B cell (primary cell): ENCODE results near the gene KDM4D. TPM values are rescaled to one million over a fixed set of nuclear protein-coding genes. Genes with fewer than 3 reads are reported as not detected.

Experiments
- ATAC-seq: fragments of 200-7000 bp; cut with Tn5 transposase; one replicate; pipeline ENCODE4 v1.10.0; 2021; ENCODE audit warnings: low read depth, mild to moderate bottlenecking, moderate number of reproducible peaks, moderate library complexity
- CTCF ChIA-PET: fragments of 350-600 bp; sonication (Branson Sonifier 250); formaldehyde crosslinking; loops from one replicate; lab custom pipeline; 2021; ENCODE audit warnings: antibody characterized with exemption, inconsistent platforms; lab: Charles Lee
- POLR2A ChIA-PET: fragments of 350-600 bp; sonication (Branson Sonifier 250); formaldehyde crosslinking; loops from one replicate; lab custom pipeline; 2021; ENCODE audit warnings: antibody characterized with exemption; lab: Charles Lee
- DNase-seq: peaks from one replicate; pipeline ENCODE4 v3.0.0; 2013
- H2AFZ ChIP-seq: 2 replicates; pipeline ENCODE4 v1.6.1; 2012; ENCODE audit warnings: mild to moderate bottlenecking, low read depth, low read length; ENCODE audit not compliant: insufficient read depth, poor library complexity, severe bottlenecking
- H3K27ac ChIP-seq, 2 donors: 1 replicate in 1 of 2; 2 replicates in 1 of 2; pipeline ENCODE4 v1.5.1; 2012 to 2013; ENCODE audit warnings: low read length in 2 of 2, mild to moderate bottlenecking in 2 of 2, moderate library complexity in 1 of 2
- H3K27me3 ChIP-seq, 4 experiments: fragments of 200-600 bp in 1 of 4; sonication (generic) in 1 of 4; replicated peaks in 1 of 4; 1 replicate in 2 of 4; 2 replicates in 2 of 4; pipeline versions ENCODE4 v1.6.1 to v1.7.0; 2013 to 2016; ENCODE audit warnings: low read length in 3 of 4, mild to moderate bottlenecking in 2 of 4, mixed read lengths in 1 of 4, moderate library complexity in 1 of 4; ENCODE audit not compliant: insufficient read depth in 4 of 4, control insufficient read depth in 3 of 4; ENCODE audit errors: control extremely low read depth in 1 of 4
- H3K36me3 ChIP-seq, 2 experiments: replicated peaks in 1 of 2; 1 replicate in 1 of 2; 2 replicates in 1 of 2; pipeline versions ENCODE4 v1.6.1 to v1.7.1; 2013; ENCODE audit warnings: low read length in 1 of 2; ENCODE audit not compliant: insufficient read depth in 2 of 2, control insufficient read depth in 1 of 2; ENCODE audit errors: control extremely low read depth in 1 of 2, extremely low read depth in 1 of 2
- H3K4me1 ChIP-seq, 2 donors: fragments of 200-600 bp in 1 of 2; sonication (generic) in 1 of 2; 1 replicate in 1 of 2; 2 replicates in 1 of 2; pipeline versions ENCODE4 v1.5.1 to v1.6.1; 2013 to 2017; ENCODE audit warnings: low read length in 2 of 2; ENCODE audit not compliant: control insufficient read depth in 2 of 2, insufficient read depth in 2 of 2
- H3K4me2 ChIP-seq: replicated peaks from 2 replicates; pipeline ENCODE3; 2012; ENCODE audit warnings: mild to moderate bottlenecking, low read depth, low read length; ENCODE audit not compliant: poor library complexity, severe bottlenecking
- H3K4me3 ChIP-seq, 5 experiments: fragments of 200-600 bp in 1 of 5; sonication (generic) in 1 of 5; 1 replicate in 3 of 5; 2 replicates in 2 of 5; pipeline versions ENCODE4 v1.5.1 to v1.7.0; 2011 to 2016; ENCODE audit warnings: low read length in 4 of 5, mild to moderate bottlenecking in 4 of 5, low read depth in 2 of 5, control low read depth in 1 of 5, moderate library complexity in 1 of 5; ENCODE audit not compliant: insufficient read depth in 1 of 5; ENCODE audit errors: control extremely low read depth in 1 of 5, extremely low read depth in 1 of 5
- H3K79me2 ChIP-seq: fragments of 200-600 bp; sonication (generic); one replicate; pipeline ENCODE4 v1.6.0; 2016; ENCODE audit warnings: low read length; ENCODE audit not compliant: control insufficient read depth, insufficient read depth
- H3K9ac ChIP-seq: fragments of 200-600 bp; sonication (generic); 2 replicates; pipeline ENCODE4 v1.6.1; 2017; ENCODE audit warnings: mild to moderate bottlenecking, low read length, moderate library complexity
- H3K9me3 ChIP-seq, 3 donors: one replicate each; pipeline versions ENCODE4 v1.6.1 to v1.7.1; 2013; ENCODE audit warnings: low read length in 2 of 3; ENCODE audit not compliant: control insufficient read depth in 2 of 3, insufficient read depth in 1 of 3; ENCODE audit errors: control extremely low read depth in 1 of 3
- H4K20me1 ChIP-seq: 2 replicates; pipeline ENCODE4 v1.6.0; 2012; ENCODE audit warnings: mild to moderate bottlenecking, low read length; ENCODE audit not compliant: insufficient read depth, control insufficient read depth, poor library complexity, severe bottlenecking
- H3K27ac Mint-ChIP-seq: one replicate; pipeline ENCODE4 v1.8.0; 2021; ENCODE audit warnings: mixed read lengths
- H3K27me3 Mint-ChIP-seq: one replicate; pipeline ENCODE4 v1.8.0; 2021; ENCODE audit warnings: mixed read lengths
- H3K4me1 Mint-ChIP-seq: one replicate; pipeline ENCODE4 v1.8.0; 2021; ENCODE audit warnings: mixed read lengths
- H3K4me3 Mint-ChIP-seq: one replicate; pipeline ENCODE4 v1.8.0; 2021; ENCODE audit warnings: mixed read lengths
- H3K9me3 Mint-ChIP-seq: one replicate; pipeline ENCODE4 v1.8.0; 2022; ENCODE audit warnings: mixed read lengths; ENCODE audit not compliant: insufficient read depth
- CTCF ChIP-seq: fragments of 200-600 bp; IDR thresholded peaks from one replicate; pipeline ENCODE4 v1.8.0; 2022; ENCODE audit warnings: antibody characterized with exemption, mild to moderate bottlenecking
- EZH2 ChIP-seq: IDR thresholded peaks from 2 replicates; pipeline ENCODE4 v1.6.1; 2012; ENCODE audit warnings: borderline replicate concordance, low read depth, mild to moderate bottlenecking, moderate library complexity, low read length; ENCODE audit not compliant: insufficient read depth, poor library complexity, severe bottlenecking
- WGBS: methylation state at CpG from one replicate; pipeline ENCODE4 v1.1.5; 2013; ENCODE audit warnings: missing lambda C conversion rate; ENCODE audit not compliant: insufficient coverage; 5-methylcytosine and 5-hydroxymethylcytosine counted together
- intact Hi-C: fragments of 100-400 bp; cut with micrococcal nuclease; formaldehyde crosslinking; loops from one replicate; pipeline ENCODE4 v1.10.0; 2022
- polyA plus RNA-seq: library from polyadenylated mRNA; depleted of rRNA; stranded (reverse); fragments of >200 nt; gene quantifications from 2 replicates; pipeline ENCODE4 v1.2.3, GENCODE V29; 2012
- total RNA-seq, 2 donors: library from RNA; stranded (reverse); fragments of 120-200 nt in 1 of 2; gene quantifications; 1 replicate in 1 of 2; 2 replicates in 1 of 2; pipeline versions ENCODE4 v1.2.3 to v1.2.4, GENCODE V29; 2013 to 2022

KDM4D gene
- total and polyA plus RNA-seq, 2 donors (not counting 1 experiment from before 2014, with no cell fraction given), result 0.44 to 0.58 TPM

- DNase-seq (no peak), ATAC-seq (no peak)
- no peak overlapping the region for H3K4me2 ChIP-seq
- no peak overlapping the region for H3K4me3 Mint-ChIP-seq
- no peaks in the 10 kb centered on the region for H3K36me3 ChIP-seq
- TF ChIP-seq CTCF, result no peak
- no peak for TF ChIP-seq EZH2
- H3K9ac ChIP-seq, result no peak overlapping the region
- no peaks in the 10 kb centered on the region for H3K9me3 Mint-ChIP-seq
- H3K4me1 ChIP-seq, result peaks cover 0 to 3% of the 10 kb centered on the region in 2 donors
- 66% methylated on average over 4 of the region's 4 CpGs for WGBS
- no peak overlapping the region for H3K27ac ChIP-seq
- peaks cover 0 to 5% (median 0%) of the 10 kb centered on the region in 3 donors for H3K9me3 ChIP-seq
- no peaks in the 10 kb centered on the region for H3K27me3 ChIP-seq
- H3K27ac Mint-ChIP-seq, result no peak overlapping the region
- intact Hi-C loops, result no loop called here
- no peaks in the 10 kb centered on the region for H4K20me1 ChIP-seq
- H3K4me3 ChIP-seq, result no peak overlapping the region
- H3K79me2 ChIP-seq, result no peaks in the 10 kb centered on the region
- POLR2A ChIA-PET, result no interaction called here
- CTCF ChIA-PET, result no interaction called here
- H2AFZ ChIP-seq, result no peak overlapping the region
- H3K4me1 Mint-ChIP-seq, result peaks cover 6% of the 10 kb centered on the region
- H3K27me3 Mint-ChIP-seq, result peaks cover 9% of the 10 kb centered on the region
Measured at GRCh38 chr11:94946812-94947211, 26.7 kb upstream of the KDM4D start.

- POLR2A ChIA-PET, result no interaction called here
- Histone ChIP-seq H3K27ac (no peak overlapping the region), H3K9me3 (peaks cover 0 to 3% (median 0%) of the 10 kb centered on the region in 3 donors), H3K27me3 (no peaks in the 10 kb centered on the region), H2AFZ (peak overlapping the region; percentile 37), H3K79me2 (no peaks in the 10 kb centered on the region), H3K36me3 (no peaks in the 10 kb centered on the region), H3K9ac (peak overlapping the region; percentile 31), H3K4me2 (peak overlapping the region; percentile 8), H4K20me1 (no peaks in the 10 kb centered on the region), H3K4me1 (peaks cover 0 to 3% of the 10 kb centered on the region in 2 donors), H3K4me3 (no peak overlapping the region)
- no peak for ATAC-seq
- no peaks in the 10 kb centered on the region for H3K9me3 Mint-ChIP-seq
- intact Hi-C loops, result no loop called here
- TF ChIP-seq CTCF (no peak), EZH2 (no peak)
- no peak for DNase-seq
- peaks cover 10% of the 10 kb centered on the region for H3K27me3 Mint-ChIP-seq
- WGBS, result 92% methylated on average over 2 of the region's 4 CpGs
- no peak overlapping the region for H3K4me3 Mint-ChIP-seq
- no peak overlapping the region for H3K27ac Mint-ChIP-seq
- H3K4me1 Mint-ChIP-seq, result peaks cover 6% of the 10 kb centered on the region
- CTCF ChIA-PET, result no interaction called here
Measured at GRCh38 chr11:94948070-94948617, 25.4 kb upstream of the KDM4D start.
